GM12874 (cell line): ENCODE measurements around the gene TMEM106B.

Experiments
- CTCF ChIP-seq: IDR thresholded peaks from 2 replicates; pipeline ENCODE4 v1.5.1; 2011; ENCODE audit warnings: low read depth, mild to moderate bottlenecking, control low read depth, low read length, moderate library complexity; ENCODE audit not compliant: insufficient read depth

TMEM106B gene

GRCh38 chr7:12199363-12199762 is 11.7 kb upstream of the TMEM106B start:
- TF ChIP-seq CTCF, result no peak

- TF ChIP-seq CTCF, result no peak
Measured at GRCh38 chr7:12207046-12207445, 4.0 kb upstream of the TMEM106B start.

DNA sequence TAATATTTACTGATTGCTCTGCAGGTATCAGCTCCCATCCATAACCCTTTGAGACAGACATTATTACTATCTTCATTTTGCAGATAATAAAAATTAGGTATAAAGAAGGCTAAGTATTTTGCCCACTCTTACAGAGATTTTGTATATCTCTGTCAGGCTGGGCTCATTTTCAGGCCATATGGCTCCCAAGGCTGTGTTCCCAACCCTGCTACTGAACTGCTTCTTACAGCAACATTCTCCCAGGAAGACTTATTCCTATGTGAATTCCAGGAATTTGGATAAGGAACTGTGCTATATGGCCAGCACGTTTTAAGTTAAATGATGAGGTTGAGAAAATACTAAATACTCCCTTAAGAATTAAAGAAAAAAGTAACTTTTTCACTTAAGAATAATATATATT is 1.9 kb upstream of the TMEM106B start:
- TF ChIP-seq CTCF, result no peak

DNA sequence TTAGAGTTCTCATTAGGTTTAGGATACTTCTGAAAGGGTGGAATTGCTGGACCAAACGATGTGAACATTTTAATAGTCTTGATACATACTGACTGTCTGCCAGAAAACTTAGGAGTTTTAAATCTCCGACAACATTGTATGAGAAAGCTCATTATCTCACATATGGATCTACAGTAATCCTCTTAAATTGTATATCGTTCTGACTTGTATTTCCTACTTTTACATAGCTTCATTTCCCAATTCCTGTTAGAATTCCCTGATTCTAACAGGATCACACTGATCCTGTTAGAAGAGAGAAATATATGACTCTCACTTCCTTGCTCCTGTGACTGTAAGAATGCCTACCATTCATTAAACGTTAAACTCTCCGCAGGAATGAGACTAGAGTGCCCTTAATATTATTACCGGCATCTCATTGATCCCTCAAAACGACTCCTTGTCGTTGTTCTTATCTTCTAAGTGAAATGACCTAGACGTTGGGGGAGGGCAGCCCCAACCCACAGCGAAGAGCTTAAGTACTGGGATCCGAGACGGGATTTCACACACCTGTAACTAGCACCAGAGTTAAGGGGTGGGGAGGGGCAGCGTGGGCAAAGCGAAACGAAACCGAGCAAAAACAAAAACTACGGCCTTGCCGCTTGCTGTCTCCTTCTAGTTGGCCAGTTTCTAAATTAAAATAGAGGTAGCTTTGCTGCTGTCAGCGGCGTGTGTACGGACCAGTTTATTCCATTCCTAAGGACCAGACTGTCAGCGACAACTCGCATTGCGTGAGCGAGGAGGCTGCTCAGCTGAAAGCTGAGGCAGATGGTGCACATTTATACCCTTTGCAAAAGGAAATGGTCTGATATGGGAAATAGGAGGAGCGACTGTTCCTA is 678 bp upstream of the TMEM106B start:
- TF ChIP-seq CTCF, result no peak

GRCh38 chr7:12211711-12212485 is 804 bp downstream of the TMEM106B start:
- TF ChIP-seq CTCF, result no peak

- no peak for TF ChIP-seq CTCF
Measured at GRCh38 chr7:12217311-12217710, 6.2 kb downstream of the TMEM106B start.

- TF ChIP-seq CTCF, result no peak
Measured at GRCh38 chr7:12220389-12221046, 9.4 kb downstream of the TMEM106B start.
